NCI-H1930 (cell line): ENCODE data around the gene USP7.
"Not testable (repeated sequence)": the region's sequence is repeated elsewhere in the genome, so short reads cannot be mapped to it uniquely, and the experiment has no call there.

Experiments
- DNase-seq, 2 experiments: peaks; one replicate each; lab custom pipeline; 2025; lab: John Stamatoyannopoulos, UW

Gene USP7

GRCh38 chr16:8843296-8843695 lies 120.4 kb downstream of the USP7 start:
- not testable (repeated sequence) for DNase-seq
